Right hindlimb (tissue), 1 donor: ENCODE results near the gene SPATA6L.

ENCODE experiments used
- DNase-seq: peaks from one replicate; pipeline ENCODE4 v3.0.0-alpha.2; 2018

Gene SPATA6L

GRCh38 chr9:4666042-4666699 lies at the start of gene SPATA6L:
Gene SPATA6L, minus strand, starts transcription at chr9:4666480. Its CDS starts 230 bp downstream, at chr9:4666250.
- peak; percentile 79 for DNase-seq

GRCh38 chr9:4714266-4715016 lies 48.2 kb upstream of the SPATA6L start:
- no peak for DNase-seq

- no peak for DNase-seq
These were observed 47.6 kb upstream of the SPATA6L start for GRCh38 chr9:4713849-4714248.

- no peak for DNase-seq
These were observed 43.1 kb upstream of the SPATA6L start for GRCh38 chr9:4709380-4709779.

GRCh38 chr9:4706971-4707622 lies 40.8 kb upstream of the SPATA6L start:
- no peak for DNase-seq

GRCh38 chr9:4706021-4706420 lies 39.7 kb upstream of the SPATA6L start:
- no peak for DNase-seq

- DNase-seq = no peak
These were observed 37.8 kb upstream of the SPATA6L start for GRCh38 chr9:4704129-4704528.

GRCh38 chr9:4701526-4701925 lies 35.2 kb upstream of the SPATA6L start:
- DNase-seq = no peak

- DNase-seq = no peak
These were observed 34.7 kb upstream of the SPATA6L start for GRCh38 chr9:4700932-4701331.

- DNase-seq = no peak
These were observed 33.8 kb upstream of the SPATA6L start for GRCh38 chr9:4700091-4700490.

- DNase-seq = no peak
These were observed 25.5 kb upstream of the SPATA6L start for GRCh38 chr9:4691795-4692194.

GRCh38 chr9:4690144-4690543 lies 23.9 kb upstream of the SPATA6L start:
- no peak for DNase-seq

GRCh38 chr9:4689687-4690104 lies 23.4 kb upstream of the SPATA6L start:
- no peak for DNase-seq

- no peak for DNase-seq
These were observed 22.7 kb upstream of the SPATA6L start for GRCh38 chr9:4689021-4689420.

- no peak for DNase-seq
These were observed 20.3 kb upstream of the SPATA6L start for GRCh38 chr9:4686584-4686983.

- no peak for DNase-seq
These were observed 19.8 kb upstream of the SPATA6L start for GRCh38 chr9:4686112-4686511.

- no peak for DNase-seq
These were observed 18.5 kb upstream of the SPATA6L start for GRCh38 chr9:4684820-4685219.

GRCh38 chr9:4680750-4681149 lies 14.5 kb upstream of the SPATA6L start:
- no peak for DNase-seq

GRCh38 chr9:4680173-4680525 lies 13.9 kb upstream of the SPATA6L start:
- no peak for DNase-seq

GRCh38 chr9:4679268-4680172 lies 13.2 kb upstream of the SPATA6L start, which contains the start of gene CDC37L1:
Gene CDC37L1, plus strand, starts transcription at chr9:4679569. Its CDS starts 199 bp downstream, at chr9:4679768.
- DNase-seq = peak; percentile 99

- no peak for DNase-seq
These were observed 12.5 kb upstream of the SPATA6L start for GRCh38 chr9:4678679-4679267.

- DNase-seq = no peak
These were observed 11.1 kb upstream of the SPATA6L start for GRCh38 chr9:4677392-4677791.
